Ascending aorta (tissue), 2 donors: ENCODE measurements around the gene PDIA2. TPM values are rescaled to one million over a fixed set of nuclear protein-coding genes. Genes with fewer than 3 reads are reported as not detected.

Experiments used
- DNase-seq, 2 donors: peaks; one replicate each; pipeline ENCODE4 v3.0.0-alpha.2; 2019; ENCODE audit warnings: low spot score in 2 of 2
- H3K27ac ChIP-seq, 2 donors: fragments of 200-600 bp; sonication (generic); one replicate each; pipeline ENCODE4 v1.5.1; 2016 to 2017; ENCODE audit warnings: mild to moderate bottlenecking in 1 of 2
- H3K27me3 ChIP-seq: fragments of 200-600 bp; sonication (generic); one replicate; pipeline ENCODE4 v1.5.1; 2017
- H3K36me3 ChIP-seq, 2 donors: fragments of 200-600 bp; sonication (generic); one replicate each; pipeline ENCODE4 v1.5.1; 2016
- H3K4me1 ChIP-seq, 2 donors: fragments of 200-600 bp; sonication (generic); one replicate each; pipeline ENCODE4 v1.5.1; 2016 to 2017; ENCODE audit warnings: mild to moderate bottlenecking in 1 of 2
- H3K4me3 ChIP-seq, 2 donors: fragments of 200-600 bp; sonication (generic); one replicate each; pipeline ENCODE4 v1.5.1; 2016 to 2017; ENCODE audit warnings: mild to moderate bottlenecking in 1 of 2
- H3K9me3 ChIP-seq, 2 donors: fragments of 200-600 bp; sonication (generic); one replicate each; pipeline ENCODE4 v1.5.1; 2016
- intact Hi-C: fragments of 100-400 bp; cut with DNase I; formaldehyde crosslinking; loops from one replicate; pipeline ENCODE4 v1.15.1; 2023
- total RNA-seq: library from RNA; depleted of rRNA; stranded (reverse); fragments of >200 nt; gene quantifications from one replicate; pipeline ENCODE4 v1.1.0, GENCODE V29; 2016
- TF ChIP-seq, protein P1 (sequence below), 3 experiments: fragments of 200-600 bp in 2 of 3; fragments of 450-650 bp in 1 of 3; sonication (generic) in 2 of 3; IDR thresholded peaks; one replicate each; pipeline ENCODE4 v1.5.1; 2016 to 2019; ENCODE audit warnings: antibody characterized with exemption in 3 of 3, mild to moderate bottlenecking in 1 of 3, moderate library complexity in 1 of 3

The PDIA2 gene
- total RNA-seq, 1 donor from 2014 or later: not detected

DNA sequence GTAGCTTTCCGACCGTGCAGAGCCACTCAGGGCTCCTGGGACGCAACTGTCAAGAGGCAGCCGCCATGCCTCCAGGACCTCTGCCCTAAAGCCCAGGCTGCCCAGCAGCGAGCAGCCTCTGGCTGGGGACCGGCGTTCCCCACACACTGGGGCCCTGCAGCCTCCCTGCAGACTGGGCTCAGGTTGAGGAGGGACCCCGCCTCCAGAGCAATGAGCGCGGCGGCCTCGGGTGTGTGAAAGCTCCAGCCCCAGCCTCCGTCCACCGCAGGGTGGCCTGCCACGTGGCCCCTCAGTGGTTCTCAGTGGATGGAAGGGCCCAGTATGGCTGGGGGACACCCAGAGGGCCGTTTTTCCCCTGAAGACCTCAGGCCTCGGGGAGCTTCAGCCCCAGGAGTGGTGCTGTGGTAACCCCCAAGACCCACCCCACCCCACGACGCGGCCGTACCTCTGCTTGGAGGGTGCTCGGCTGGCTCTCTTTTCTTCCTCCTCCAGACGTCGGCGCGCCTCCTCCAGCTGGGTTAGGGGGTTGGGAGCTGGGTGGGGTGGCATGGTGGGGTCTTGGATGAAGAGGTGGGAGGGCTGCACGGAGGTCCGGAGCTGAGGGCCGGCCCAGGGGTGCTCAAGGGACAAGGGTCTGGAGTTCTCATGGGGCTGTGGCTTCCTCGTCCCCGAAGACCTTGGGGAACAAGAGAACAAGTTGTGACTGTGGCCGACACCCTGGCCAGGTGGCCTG, 10.2 kb downstream of the PDIA2 start:
- no peak for DNase-seq
- Histone ChIP-seq H3K9me3 (no peaks in the 10 kb centered on the region), H3K36me3 (peaks cover 62 to 78% of the 10 kb centered on the region in 2 donors), H3K4me3 (no peak overlapping the region), H3K27me3 (no peaks in the 10 kb centered on the region), H3K27ac (no peak overlapping the region), H3K4me1 (no peaks in the 10 kb centered on the region)
- TF ChIP-seq, protein P1, sequence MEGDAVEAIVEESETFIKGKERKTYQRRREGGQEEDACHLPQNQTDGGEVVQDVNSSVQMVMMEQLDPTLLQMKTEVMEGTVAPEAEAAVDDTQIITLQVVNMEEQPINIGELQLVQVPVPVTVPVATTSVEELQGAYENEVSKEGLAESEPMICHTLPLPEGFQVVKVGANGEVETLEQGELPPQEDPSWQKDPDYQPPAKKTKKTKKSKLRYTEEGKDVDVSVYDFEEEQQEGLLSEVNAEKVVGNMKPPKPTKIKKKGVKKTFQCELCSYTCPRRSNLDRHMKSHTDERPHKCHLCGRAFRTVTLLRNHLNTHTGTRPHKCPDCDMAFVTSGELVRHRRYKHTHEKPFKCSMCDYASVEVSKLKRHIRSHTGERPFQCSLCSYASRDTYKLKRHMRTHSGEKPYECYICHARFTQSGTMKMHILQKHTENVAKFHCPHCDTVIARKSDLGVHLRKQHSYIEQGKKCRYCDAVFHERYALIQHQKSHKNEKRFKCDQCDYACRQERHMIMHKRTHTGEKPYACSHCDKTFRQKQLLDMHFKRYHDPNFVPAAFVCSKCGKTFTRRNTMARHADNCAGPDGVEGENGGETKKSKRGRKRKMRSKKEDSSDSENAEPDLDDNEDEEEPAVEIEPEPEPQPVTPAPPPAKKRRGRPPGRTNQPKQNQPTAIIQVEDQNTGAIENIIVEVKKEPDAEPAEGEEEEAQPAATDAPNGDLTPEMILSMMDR (IDR thresholded peaks at IDR 0.05): no peak
- intact Hi-C loops: no loop called here

DNA sequence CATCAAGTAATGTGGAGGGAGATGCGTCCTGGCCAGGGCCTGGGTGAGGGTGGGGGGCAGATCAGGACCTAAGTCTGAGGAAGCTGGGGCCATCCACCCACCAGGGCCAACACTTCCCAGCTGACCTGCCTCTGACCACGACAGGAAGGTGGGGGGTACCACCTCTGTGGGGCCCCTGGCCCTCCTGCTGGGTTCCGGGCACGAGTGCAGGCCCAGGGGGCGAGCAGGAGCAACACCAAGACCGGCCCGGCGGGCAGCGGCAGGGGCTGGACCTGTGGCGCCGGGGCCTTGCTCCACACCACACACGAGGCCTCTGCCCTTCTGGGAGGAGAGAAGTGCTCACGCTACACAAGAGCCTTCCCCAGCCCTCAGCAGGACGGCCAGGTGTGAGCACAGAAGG, 13.3 kb downstream of the PDIA2 start:
- H3K36me3 ChIP-seq: peaks cover 35 to 55% of the 10 kb centered on the region in 2 donors
- no peaks in the 10 kb centered on the region for H3K27me3 ChIP-seq
- H3K4me3 ChIP-seq: no peak overlapping the region
- DNase-seq: no peak
- TF ChIP-seq, protein P1 (IDR thresholded peaks at IDR 0.05): no peak
- no peaks in the 10 kb centered on the region for H3K9me3 ChIP-seq
- intact Hi-C loops: no loop called here
- no peak overlapping the region for H3K27ac ChIP-seq
- no peaks in the 10 kb centered on the region for H3K4me1 ChIP-seq

DNA sequence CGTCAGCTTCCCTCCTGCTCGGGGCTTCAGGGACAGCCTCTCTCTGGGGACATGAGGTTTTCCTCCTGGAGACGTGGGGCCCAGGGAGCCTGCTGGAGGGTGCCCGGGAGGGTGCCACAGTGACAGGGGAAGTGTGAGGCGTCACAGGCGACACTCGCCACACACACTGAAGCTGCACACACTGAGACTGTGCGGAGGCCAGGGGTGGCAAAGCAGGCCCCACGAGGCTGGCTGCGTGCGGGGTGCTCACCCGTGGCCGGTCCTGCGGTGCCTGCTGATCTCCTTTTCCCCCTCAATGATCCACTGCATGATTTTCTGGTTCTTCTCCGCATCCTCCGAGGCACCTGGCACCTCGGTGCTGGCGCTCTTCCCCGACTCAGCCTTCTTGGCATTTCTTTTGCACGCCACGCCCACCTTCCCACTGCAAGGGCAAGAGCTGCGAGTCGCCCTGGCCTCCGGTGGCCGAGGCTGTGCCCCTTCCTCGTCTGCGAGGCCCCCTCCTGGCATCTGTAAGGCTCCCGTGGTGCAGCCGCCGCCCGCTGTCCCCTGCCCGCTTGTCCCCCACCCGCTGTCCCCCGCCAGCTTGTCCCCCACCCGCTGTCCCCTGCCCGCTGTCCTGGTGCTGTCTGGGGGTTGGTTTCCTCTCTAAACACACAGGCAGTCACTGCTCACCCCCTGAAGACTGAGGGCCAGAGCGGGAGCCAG, 14.0 kb downstream of the PDIA2 start:
- no peak for DNase-seq
- no peak overlapping the region for H3K4me3 ChIP-seq
- H3K9me3 ChIP-seq: no peaks in the 10 kb centered on the region
- intact Hi-C loops: no loop called here
- no peaks in the 10 kb centered on the region for H3K4me1 ChIP-seq
- no peaks in the 10 kb centered on the region for H3K27me3 ChIP-seq
- peaks cover 34 to 50% of the 10 kb centered on the region in 2 donors for H3K36me3 ChIP-seq
- TF ChIP-seq, protein P1 (IDR thresholded peaks at IDR 0.05): no peak
- no peak overlapping the region for H3K27ac ChIP-seq

DNA sequence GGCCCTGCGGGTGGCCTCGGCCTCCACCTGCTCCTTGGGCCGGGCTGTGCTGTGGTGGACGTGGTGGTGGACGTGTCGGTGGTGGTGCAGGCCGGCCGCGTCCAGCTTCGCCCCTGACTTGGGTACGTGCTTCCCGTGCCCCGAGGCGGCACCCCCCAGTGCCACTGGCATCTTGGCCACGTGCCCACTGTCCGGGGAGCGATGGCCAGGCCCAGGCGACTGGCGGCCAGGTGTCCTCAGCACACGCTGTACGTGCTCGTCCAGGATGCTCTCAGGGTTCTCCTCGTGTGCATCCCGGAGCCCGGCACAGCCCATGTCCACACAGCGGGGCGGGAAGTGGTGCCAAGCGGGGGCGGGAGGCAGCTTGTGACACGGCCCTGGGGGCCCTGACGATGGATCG, 14.9 kb downstream of the PDIA2 start:
- Histone ChIP-seq H3K9me3 (no peaks in the 10 kb centered on the region), H3K27ac (no peak overlapping the region), H3K4me3 (no peak overlapping the region), H3K4me1 (no peaks in the 10 kb centered on the region), H3K27me3 (no peaks in the 10 kb centered on the region), H3K36me3 (peaks cover 29 to 48% of the 10 kb centered on the region in 2 donors)
- TF ChIP-seq, protein P1 (IDR thresholded peaks at IDR 0.05): no peak
- DNase-seq: no peak
- intact Hi-C loops: no loop called here

GRCh38 chr16:301235-301634, 18.3 kb downstream of the PDIA2 start:
- no peaks in the 10 kb centered on the region for H3K4me1 ChIP-seq
- no peaks in the 10 kb centered on the region for H3K27me3 ChIP-seq
- no peaks in the 10 kb centered on the region for H3K9me3 ChIP-seq
- H3K36me3 ChIP-seq: peaks cover 27 to 59% of the 10 kb centered on the region in 2 donors
- no peak overlapping the region for H3K4me3 ChIP-seq
- no peak overlapping the region for H3K27ac ChIP-seq
- DNase-seq: no peak
- TF ChIP-seq, protein P1 (IDR thresholded peaks at IDR 0.05): no peak
- intact Hi-C loops: no loop called here
